HepG2 (cell line): ENCODE measurements around the gene DFFA. TPM values are rescaled to one million over a fixed set of nuclear protein-coding genes. Genes with fewer than 3 reads are reported as not detected.

Source experiments
- ATAC-seq: fragments of 200-7000 bp; cut with Tn5 transposase; 3 replicates; pipeline ENCODE4 v1.9.1; 2020; ENCODE audit warnings: mild to moderate bottlenecking, moderate library complexity
- BruUV-seq: library from RNA; stranded (reverse); fragments of 400-500 nt; replicated peaks from 2 replicates; lab custom pipeline; 2021; lab: Mats Ljungman, UMichigan
- CTCF ChIA-PET: fragments of 300-600 bp; formaldehyde crosslinking; extraction: SDS; loops from one replicate; lab custom pipeline; 2021; ENCODE audit warnings: low total read pairs, inconsistent platforms, low intra/inter-chr PET ratio; lab: Yijun Ruan, JAX
- POLR2A ChIA-PET: fragments of 350-600 bp; sonication (Branson Sonifier 250); formaldehyde crosslinking; loops from one replicate; lab custom pipeline; 2020; ENCODE audit warnings: antibody characterized with exemption, inconsistent platforms; lab: Yijun Ruan, JAX
- DNase-seq: peaks from one replicate; pipeline ENCODE4 v3.0.0-alpha.2; 2015; ENCODE audit warnings: low spot score
- FAIRE-seq: peaks from 3 replicates; lab custom pipeline; 2011; peaks lifted over from hg19 to GRCh38; lab: Jason Lieb, UNC
- H2AFZ ChIP-seq: one replicate; pipeline ENCODE4 v1.6.1; 2011; ENCODE audit warnings: low read length, inconsistent platforms
- H3K27ac ChIP-seq: fragments of 300-600 bp; 3 replicates; pipeline ENCODE4 v1.8.0; 2011; ENCODE audit warnings: mixed run types, mild to moderate bottlenecking, mixed read lengths, low read length, inconsistent platforms; ENCODE audit not compliant: insufficient read depth; ENCODE audit errors: extremely low read length
- H3K27me3 ChIP-seq, 2 experiments: fragments of 200-600 bp in 1 of 2; 2 replicates in 1 of 2; 3 replicates in 1 of 2; pipeline versions ENCODE4 v1.6.0 to v1.8.0; 2011; ENCODE audit warnings: low read length in 2 of 2, mild to moderate bottlenecking in 2 of 2, moderate library complexity in 2 of 2, inconsistent platforms in 1 of 2; ENCODE audit not compliant: insufficient read depth in 2 of 2, control insufficient read depth in 1 of 2
- H3K36me3 ChIP-seq, 2 experiments: fragments of 200-600 bp in 1 of 2; replicated peaks in 1 of 2; 2 replicates in 1 of 2; 3 replicates in 1 of 2; pipeline versions ENCODE4 v1.5.1 to v1.8.0; 2011; ENCODE audit warnings: low read length in 2 of 2, inconsistent platforms in 1 of 2; ENCODE audit not compliant: insufficient read depth in 2 of 2, control insufficient read depth in 1 of 2
- H3K4me1 ChIP-seq: 2 replicates; pipeline ENCODE4 v1.5.1; 2012; ENCODE audit warnings: low read length, inconsistent platforms; ENCODE audit not compliant: insufficient read depth
- H3K4me2 ChIP-seq: 2 replicates; pipeline ENCODE4 v1.6.0; 2011; ENCODE audit warnings: low read depth, low read length, inconsistent platforms
- H3K4me3 ChIP-seq, 3 experiments: fragments of 200-600 bp in 1 of 3; sonication (generic), shearing (Covaris generic) in 1 of 3; replicated peaks in 1 of 3; 2 replicates each; pipeline ENCODE4 v1.5.1; 2011 to 2016; ENCODE audit warnings: low read length in 3 of 3, inconsistent platforms in 2 of 3, low read depth in 2 of 3, mild to moderate bottlenecking in 2 of 3, control low read depth in 1 of 3, mixed read lengths in 1 of 3; ENCODE audit not compliant: insufficient read depth in 1 of 3
- H3K79me2 ChIP-seq: one replicate; pipeline ENCODE4 v1.6.1; 2011; ENCODE audit warnings: low read length, inconsistent platforms; ENCODE audit not compliant: insufficient read depth
- H3K9ac ChIP-seq: 2 replicates; pipeline ENCODE4 v1.6.0; 2011; ENCODE audit warnings: mild to moderate bottlenecking, low read depth, low read length, inconsistent platforms; ENCODE audit not compliant: insufficient read depth
- H3K9me3 ChIP-seq: 2 replicates; pipeline ENCODE4 v1.5.1; 2012; ENCODE audit warnings: mild to moderate bottlenecking, low read length
- H4K20me1 ChIP-seq: 2 replicates; pipeline ENCODE4 v1.6.0; 2011; ENCODE audit warnings: inconsistent platforms, mild to moderate bottlenecking, low read length, moderate library complexity; ENCODE audit not compliant: insufficient read depth
- POLR2G ChIP-seq: fragments of 200-400 bp; formaldehyde crosslinking; IDR thresholded peaks from 2 replicates; pipeline ENCODE4 v1.6.1; 2018; ENCODE audit warnings: mild to moderate bottlenecking, low read depth, low read length, moderate library complexity
- RELA ChIP-seq: sonication (generic); formaldehyde crosslinking; IDR thresholded peaks from 2 replicates; pipeline ENCODE4 v1.4.0; 2020; ENCODE audit warnings: missing genetic modification reagents
- TCF7 ChIP-seq: sonication (generic); IDR thresholded peaks from 2 replicates; pipeline ENCODE4 v1.6.1; 2016; ENCODE audit warnings: antibody characterized with exemption, low read depth
- ZNF550 ChIP-seq: sonication (generic); formaldehyde crosslinking; IDR thresholded peaks from 2 replicates; pipeline ENCODE4 v1.4.0; 2020; ENCODE audit warnings: mild to moderate bottlenecking, missing genetic modification reagents, borderline replicate concordance
- ZNF775 ChIP-seq: sonication (generic); formaldehyde crosslinking; IDR thresholded peaks from 2 replicates; pipeline ENCODE4 v1.4.0; 2020; ENCODE audit warnings: missing genetic modification reagents, mild to moderate bottlenecking, moderate library complexity, borderline replicate concordance
- WGBS: methylation state at CpG from one replicate; pipeline ENCODE4 v1.1.6; 2017; ENCODE audit warnings: low lambda C conversion rate; 5-methylcytosine and 5-hydroxymethylcytosine counted together
- in situ Hi-C: cut with HindIII; loops from 2 replicates; pipeline ENCODE4 v1.10.0; 2017; ENCODE audit warnings: low pct_unique_long_range_greater_than_20kb; ENCODE audit not compliant: extremely low pct_ligation_motif_present
- intact Hi-C: fragments of 100-400 bp; cut with micrococcal nuclease; formaldehyde crosslinking; loops from one replicate; pipeline ENCODE4 v1.10.0; 2022; ENCODE audit not compliant: unreplicated experiment
- polyA plus RNA-seq, 8 experiments: library from polyadenylated mRNA; depleted of rRNA in 3 of 8; stranded (reverse) in 7 of 8; unstranded in 1 of 8; fragments of >200 nt; fragmentation: Illumina TruSeq in 4 of 8; extraction: Trizol in 4 of 8; gene quantifications; 2 replicates each; pipeline versions ENCODE4 v1.2.1 to v1.2.3, GENCODE V29; 2011 to 2016; ENCODE audit warnings: low read depth in 4 of 8, missing spikeins in 1 of 8, mixed read lengths in 1 of 8; ENCODE audit not compliant: insufficient read depth in 1 of 8
- total RNA-seq, 5 experiments: library from RNA; depleted of rRNA; stranded (reverse); fragments of >200 nt; fragmentation: Illumina TruSeq; extraction: Trizol; gene quantifications; 2 replicates each; pipeline ENCODE4 v1.2.3, GENCODE V29; 2016; ENCODE audit warnings: low read depth in 1 of 5
- TF ChIP-seq, protein P1 (sequence below): sonication (generic); formaldehyde crosslinking; IDR thresholded peaks from 2 replicates; pipeline ENCODE4 v1.5.1; 2020; ENCODE audit warnings: missing genetic modification reagents, mild to moderate bottlenecking, borderline replicate concordance
- TF ChIP-seq, protein P2 (sequence below), 2 experiments: fragments of 450-650 bp in 1 of 2; sonication (generic) in 1 of 2; formaldehyde crosslinking; IDR thresholded peaks; 2 replicates each; pipeline versions ENCODE4 v1.5.0 to v1.8.0; 2020 to 2022; ENCODE audit warnings: mild to moderate bottlenecking in 1 of 2, missing genetic modification reagents in 1 of 2
- TF ChIP-seq, protein P3 (sequence below): sonication (generic); formaldehyde crosslinking; IDR thresholded peaks from 2 replicates; pipeline ENCODE4 v1.5.0; 2020; ENCODE audit warnings: missing genetic modification reagents, mild to moderate bottlenecking, borderline replicate concordance
- TF ChIP-seq, protein P4 (sequence below): sonication (generic); formaldehyde crosslinking; IDR thresholded peaks from 2 replicates; pipeline ENCODE4 v1.9.0; 2021; ENCODE audit warnings: missing genetic modification reagents, mild to moderate bottlenecking, borderline replicate concordance

Gene DFFA
- total and polyA plus RNA-seq, 2 of the 13 experiments (the other 11 are each of a cell fraction or from before 2014, with no cell fraction given) = 16.5 to 33.9 TPM

DNA sequence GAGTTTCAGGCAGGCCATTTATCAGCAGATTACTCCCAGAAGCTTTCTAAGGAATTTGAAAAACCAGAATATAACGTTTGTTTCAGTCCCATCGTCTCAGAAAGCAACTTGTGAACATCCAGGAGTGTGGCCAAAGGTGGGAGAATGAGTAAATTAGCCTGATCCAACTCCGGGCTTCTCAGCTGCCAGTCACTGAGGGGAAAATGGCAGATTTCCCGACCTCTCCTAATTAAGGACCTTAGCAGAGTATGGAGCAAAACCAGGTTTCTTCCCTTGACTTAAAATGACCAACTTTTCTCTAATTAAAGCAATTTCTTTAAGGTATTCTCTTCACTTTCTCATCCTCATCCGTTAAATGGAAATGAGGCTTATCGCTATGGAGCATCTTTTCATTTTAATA, 21.5 kb downstream of the DFFA start:
- CTCF ChIA-PET = no interaction called here
- Histone ChIP-seq H3K4me2 (no peak overlapping the region), H2AFZ (no peak overlapping the region)

More for the DNA sequence above, 21.5 kb downstream of the DFFA start:
- 80% methylated on average over 6 of the region's 6 CpGs for WGBS
- no peaks in the 10 kb centered on the region for H3K79me2 ChIP-seq
- no peaks in the 10 kb centered on the region for H3K4me1 ChIP-seq
- in situ Hi-C loops (no loop called here), intact Hi-C loops (no loop called here)
- BruUV-seq = no TSS peak
- H3K27ac ChIP-seq = no peak overlapping the region
- DNase-seq = no peak
- no peaks in the 10 kb centered on the region for H4K20me1 ChIP-seq
- FAIRE-seq = no peak
- no peak overlapping the region for H3K9ac ChIP-seq
- ATAC-seq = no peak
- TF ChIP-seq ZNF775 (CRISPR knock-in tag) = no peak
- TF ChIP-seq, protein P1, sequence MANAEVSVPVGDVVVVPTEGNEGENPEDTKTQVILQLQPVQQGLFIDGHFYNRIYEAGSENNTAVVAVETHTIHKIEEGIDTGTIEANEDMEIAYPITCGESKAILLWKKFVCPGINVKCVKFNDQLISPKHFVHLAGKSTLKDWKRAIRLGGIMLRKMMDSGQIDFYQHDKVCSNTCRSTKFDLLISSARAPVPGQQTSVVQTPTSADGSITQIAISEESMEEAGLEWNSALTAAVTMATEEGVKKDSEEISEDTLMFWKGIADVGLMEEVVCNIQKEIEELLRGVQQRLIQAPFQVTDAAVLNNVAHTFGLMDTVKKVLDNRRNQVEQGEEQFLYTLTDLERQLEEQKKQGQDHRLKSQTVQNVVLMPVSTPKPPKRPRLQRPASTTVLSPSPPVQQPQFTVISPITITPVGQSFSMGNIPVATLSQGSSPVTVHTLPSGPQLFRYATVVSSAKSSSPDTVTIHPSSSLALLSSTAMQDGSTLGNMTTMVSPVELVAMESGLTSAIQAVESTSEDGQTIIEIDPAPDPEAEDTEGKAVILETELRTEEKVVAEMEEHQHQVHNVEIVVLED (CRISPR knock-in tag) = no peak
- TF ChIP-seq ZNF550 (CRISPR knock-in tag) = no peak
- TF ChIP-seq, protein P2, sequence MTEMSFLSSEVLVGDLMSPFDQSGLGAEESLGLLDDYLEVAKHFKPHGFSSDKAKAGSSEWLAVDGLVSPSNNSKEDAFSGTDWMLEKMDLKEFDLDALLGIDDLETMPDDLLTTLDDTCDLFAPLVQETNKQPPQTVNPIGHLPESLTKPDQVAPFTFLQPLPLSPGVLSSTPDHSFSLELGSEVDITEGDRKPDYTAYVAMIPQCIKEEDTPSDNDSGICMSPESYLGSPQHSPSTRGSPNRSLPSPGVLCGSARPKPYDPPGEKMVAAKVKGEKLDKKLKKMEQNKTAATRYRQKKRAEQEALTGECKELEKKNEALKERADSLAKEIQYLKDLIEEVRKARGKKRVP (CRISPR knock-in tag; IDR thresholded peaks at IDR 0.05) = no peak
- TF ChIP-seq RELA (CRISPR knock-in tag) = no peak
- TF ChIP-seq, protein P3, sequence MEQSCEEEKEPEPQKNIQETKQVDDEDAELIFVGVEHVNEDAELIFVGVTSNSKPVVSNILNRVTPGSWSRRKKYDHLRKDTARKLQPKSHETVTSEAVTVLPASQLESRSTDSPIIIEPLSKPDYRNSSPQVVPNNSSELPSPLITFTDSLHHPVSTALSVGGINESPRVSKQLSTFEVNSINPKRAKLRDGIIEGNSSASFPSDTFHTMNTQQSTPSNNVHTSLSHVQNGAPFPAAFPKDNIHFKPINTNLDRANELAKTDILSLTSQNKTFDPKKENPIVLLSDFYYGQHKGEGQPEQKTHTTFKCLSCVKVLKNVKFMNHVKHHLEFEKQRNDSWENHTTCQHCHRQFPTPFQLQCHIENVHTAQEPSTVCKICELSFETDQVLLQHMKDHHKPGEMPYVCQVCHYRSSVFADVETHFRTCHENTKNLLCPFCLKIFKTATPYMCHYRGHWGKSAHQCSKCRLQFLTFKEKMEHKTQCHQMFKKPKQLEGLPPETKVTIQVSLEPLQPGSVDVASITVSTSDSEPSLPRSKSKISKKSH (CRISPR knock-in tag) = no peak
- TF ChIP-seq, protein P4, sequence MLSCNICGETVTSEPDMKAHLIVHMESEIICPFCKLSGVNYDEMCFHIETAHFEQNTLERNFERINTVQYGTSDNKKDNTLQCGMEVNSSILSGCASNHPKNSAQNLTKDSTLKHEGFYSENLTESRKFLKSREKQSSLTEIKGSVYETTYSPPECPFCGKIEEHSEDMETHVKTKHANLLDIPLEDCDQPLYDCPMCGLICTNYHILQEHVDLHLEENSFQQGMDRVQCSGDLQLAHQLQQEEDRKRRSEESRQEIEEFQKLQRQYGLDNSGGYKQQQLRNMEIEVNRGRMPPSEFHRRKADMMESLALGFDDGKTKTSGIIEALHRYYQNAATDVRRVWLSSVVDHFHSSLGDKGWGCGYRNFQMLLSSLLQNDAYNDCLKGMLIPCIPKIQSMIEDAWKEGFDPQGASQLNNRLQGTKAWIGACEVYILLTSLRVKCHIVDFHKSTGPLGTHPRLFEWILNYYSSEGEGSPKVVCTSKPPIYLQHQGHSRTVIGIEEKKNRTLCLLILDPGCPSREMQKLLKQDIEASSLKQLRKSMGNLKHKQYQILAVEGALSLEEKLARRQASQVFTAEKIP = no peak
- peak; percentile 30; the same call in 1 of the 2 replicates for TF ChIP-seq POLR2G
- no peak for TF ChIP-seq TCF7
- no peaks in the 10 kb centered on the region; a peak in 1 of 5 replicates for H3K36me3 ChIP-seq
- POLR2A ChIA-PET = no interaction called here
- no peak overlapping the region for H3K4me3 ChIP-seq
- H3K9me3 ChIP-seq = no peaks in the 10 kb centered on the region
- no peaks in the 10 kb centered on the region for H3K27me3 ChIP-seq
